Heart left ventricle (tissue), 16 donors: Measurements from ENCODE around the gene MBP. TPM values are rescaled to one million over a fixed set of nuclear protein-coding genes. Genes with fewer than 3 reads are reported as not detected.
A peak's percentile ranks its signal among the peaks of the same experiment; 100 is the strongest.

Experiments
- ATAC-seq, 4 donors: fragments of 200-7000 bp; cut with Tn5 transposase; one replicate each; pipeline ENCODE4 v1.9.1; 2020 to 2022; ENCODE audit warnings: moderate library complexity in 4 of 4, mild to moderate bottlenecking in 3 of 4, moderate number of reproducible peaks in 1 of 4
- DNase-seq, 5 donors: peaks; one replicate each; pipeline ENCODE4 v3.0.0-alpha.2; 2020
- H3K27ac ChIP-seq, 12 donors: fragments of 200-600 bp; sonication (generic) in 4 of 12; one replicate each; pipeline versions ENCODE4 v1.5.0 to v1.8.0; 2016 to 2022; ENCODE audit warnings: mild to moderate bottlenecking in 2 of 12
- H3K27me3 ChIP-seq, 9 donors: fragments of 200-600 bp; sonication (generic) in 2 of 9; one replicate each; pipeline versions ENCODE4 v1.5.1 to v1.8.0; 2016 to 2022; ENCODE audit warnings: mild to moderate bottlenecking in 3 of 9
- H3K36me3 ChIP-seq, 9 donors: fragments of 200-600 bp; sonication (generic) in 2 of 9; one replicate each; pipeline versions ENCODE4 v1.5.0 to v1.8.0; 2018 to 2022; ENCODE audit warnings: mild to moderate bottlenecking in 2 of 9
- H3K4me1 ChIP-seq, 12 donors: fragments of 200-600 bp; sonication (generic) in 4 of 12; one replicate each; pipeline versions ENCODE4 v1.5.0 to v1.8.0; 2016 to 2022; ENCODE audit warnings: mild to moderate bottlenecking in 3 of 12
- H3K4me3 ChIP-seq, 12 donors: fragments of 200-600 bp; sonication (generic) in 4 of 12; one replicate each; pipeline versions ENCODE4 v1.5.0 to v1.8.0; 2017 to 2022; ENCODE audit warnings: mild to moderate bottlenecking in 9 of 12, moderate library complexity in 4 of 12
- H3K9me3 ChIP-seq, 12 donors: fragments of 200-600 bp; sonication (generic) in 4 of 12; one replicate each; pipeline versions ENCODE4 v1.5.0 to v1.8.0; 2016 to 2022; ENCODE audit warnings: mild to moderate bottlenecking in 1 of 12
- CTCF ChIP-seq, 12 donors: fragments of 200-600 bp; sonication (generic) in 4 of 12; IDR thresholded peaks; one replicate each; pipeline versions ENCODE4 v1.5.0 to v1.8.0; 2018 to 2022; ENCODE audit warnings: antibody characterized with exemption in 12 of 12, mild to moderate bottlenecking in 5 of 12
- POLR2A ChIP-seq, 2 donors: fragments of 450-650 bp; IDR thresholded peaks; one replicate each; pipeline ENCODE4 v1.6.1; 2017; ENCODE audit warnings: antibody characterized with exemption in 2 of 2, mild to moderate bottlenecking in 2 of 2, moderate library complexity in 2 of 2
- WGBS, 4 donors: extraction: QIAGEN DNeasy Blood & Tissue Kit in 2 of 4; methylation state at CpG; one replicate each; pipeline versions ENCODE4 v1.1.5 to v1.1.7; 2013 to 2018; 5-methylcytosine and 5-hydroxymethylcytosine counted together
- intact Hi-C, 10 donors: fragments of 100-400 bp; cut with DNase I; formaldehyde crosslinking; loops; one replicate each; pipeline versions ENCODE4 v1.11.1 to v1.14.2; 2022
- polyA plus RNA-seq, 2 donors: library from polyadenylated mRNA; stranded (reverse); fragments of 200-250 nt; gene quantifications; one replicate each; pipeline ENCODE4 v1.2.3, GENCODE V29; 2013
- total RNA-seq, 9 donors: library from RNA; depleted of rRNA in 2 of 9; stranded (reverse); fragments of >200 nt in 2 of 9; fragmentation: NEBNext Ultra II Directional in 3 of 9; extraction: Animal tissue kit (Norgen Biotek cat#: 25700) in 3 of 9; gene quantifications; one replicate each; pipeline versions ENCODE4 v1.1.0 to v1.2.4, GENCODE V29; 2016 to 2023
- donor health status: ischemic (EF 13 %, LVEDD 7.1; RV severe dilation, severe dysfunction).
- donor health status: healthy with polysubstance abuse.
- donor health status: DM: no; HTN: yes; CAD: no.
- donor health status: DM: no; HTN: no; CAD: no.
- donor health status: ischemic (EF 25% LVEDD 6.9; RV normal size, moderate dysfunction).
- donor health status: ischemic (EF 25% LVEDD 5.7; RV mildly dilated, moderate dysfunction).
- donor health status: healthy.
- donor health status: DM: yes; HTN: yes; CAD: no.
- donor health status: ischemic (EF 35%, LVEDD 5.7; RV mildly dilated, moderate dysfunction).
- donor health status: nonischemic (EF 11% LVEDD 7.7; RV severe dilation, severe dysfunction).
- donor health status: DM: yes; HTN: yes; CAD: no.
- donor health status: PGD.
- donor health status: ischemic (EF 29% LVEDD 5.4; RV normal size, mild dysfunction).
- donor health status: nonischemic (EF 23%, LVEDD 6.1; RV moderate dilation, normal function).

The MBP gene
- total and polyA plus RNA-seq, 11 donors: 7.7 to 93.0 (median 31.8) TPM

- DNase-seq (no peak), ATAC-seq (no peak)
- Histone ChIP-seq H3K27ac (no peak overlapping the region), H3K27me3 (no peaks in the 10 kb centered on the region), H3K9me3 (peaks cover 0 to 4% (median 0%) of the 10 kb centered on the region in 12 donors), H3K36me3 (peaks cover 0 to 42% (median 26%) of the 10 kb centered on the region in 9 donors), H3K4me3 (no peak overlapping the region), H3K4me1 (peaks cover 0 to 14% (median 5%) of the 10 kb centered on the region in 12 donors)
- intact Hi-C loops: no loop called here
- 94 to 100% (median 98%) methylated on average over 1 of the region's 1 CpG for WGBS, 4 donors
- TF ChIP-seq CTCF (IDR thresholded peaks at IDR 0.05) (no peak), POLR2A (IDR thresholded peaks at IDR 0.05) (no peak)
Measured at GRCh38 chr18:76962851-76963250, 169.7 kb downstream of the MBP start.

GRCh38 chr18:76960528-76961035, 172.0 kb downstream of the MBP start:
- TF ChIP-seq POLR2A (IDR thresholded peaks at IDR 0.05) (no peak), CTCF (IDR thresholded peaks at IDR 0.05) (no peak)
- H3K9me3 ChIP-seq: peaks cover 0 to 4% (median 0%) of the 10 kb centered on the region in 12 donors
- intact Hi-C loops: no loop called here
- no peaks in the 10 kb centered on the region for H3K27me3 ChIP-seq
- ATAC-seq (no peak), DNase-seq (no peak)
- H3K36me3 ChIP-seq: peaks cover 0 to 58% (median 43%) of the 10 kb centered on the region in 9 donors
- H3K4me1 ChIP-seq: peaks cover 0 to 14% (median 5%) of the 10 kb centered on the region in 12 donors
- no peak overlapping the region for H3K4me3 ChIP-seq
- no peak overlapping the region for H3K27ac ChIP-seq
- 97 to 100% (median 98%) methylated on average over 15 to 16 of the region's 16 CpGs for WGBS, 4 donors

GRCh38 chr18:76959605-76960004, 173.0 kb downstream of the MBP start:
- H3K36me3 ChIP-seq: peaks cover 0 to 58% (median 43%) of the 10 kb centered on the region in 9 donors
- H3K4me3 ChIP-seq: no peak overlapping the region
- no peak for ATAC-seq
- H3K27ac ChIP-seq: no peak overlapping the region
- intact Hi-C loops: no loop called here
- TF ChIP-seq CTCF (IDR thresholded peaks at IDR 0.05) (no peak), POLR2A (IDR thresholded peaks at IDR 0.05) (no peak)
- no peak for DNase-seq
- no peaks in the 10 kb centered on the region for H3K27me3 ChIP-seq
- WGBS, 4 donors: 94 to 97% (median 95%) methylated on average over 8 of the region's 8 CpGs
- peaks cover 0 to 14% (median 5%) of the 10 kb centered on the region in 12 donors for H3K4me1 ChIP-seq
- H3K9me3 ChIP-seq: peaks cover 0 to 4% (median 0%) of the 10 kb centered on the region in 12 donors

- WGBS, 4 donors: 41 to 59% (median 57%) methylated on average over 16 of the region's 16 CpGs
- no peaks in the 10 kb centered on the region for H3K27me3 ChIP-seq
- intact Hi-C loops: no loop called here
- H3K27ac ChIP-seq: no peak overlapping the region
- H3K4me3 ChIP-seq: no peak overlapping the region
- peaks cover 0 to 58% (median 43%) of the 10 kb centered on the region in 9 donors for H3K36me3 ChIP-seq
- TF ChIP-seq CTCF (IDR thresholded peaks at IDR 0.05): no peak
- DNase-seq: no peak
- peak in 2 of 4 donors; percentile 31 to 59 for ATAC-seq
- peaks cover 0 to 14% (median 6%) of the 10 kb centered on the region in 12 donors for H3K4me1 ChIP-seq
- H3K9me3 ChIP-seq: peaks cover 0 to 4% (median 0%) of the 10 kb centered on the region in 12 donors
Measured at GRCh38 chr18:76958692-76959341, 173.8 kb downstream of the MBP start.
